ENCODE data around the gene MPLKIP.
"Not testable (repeated sequence)": the region's sequence is repeated elsewhere in the genome, so short reads cannot be mapped to it uniquely, and the experiment has no call there.

Gene MPLKIP

DNA sequence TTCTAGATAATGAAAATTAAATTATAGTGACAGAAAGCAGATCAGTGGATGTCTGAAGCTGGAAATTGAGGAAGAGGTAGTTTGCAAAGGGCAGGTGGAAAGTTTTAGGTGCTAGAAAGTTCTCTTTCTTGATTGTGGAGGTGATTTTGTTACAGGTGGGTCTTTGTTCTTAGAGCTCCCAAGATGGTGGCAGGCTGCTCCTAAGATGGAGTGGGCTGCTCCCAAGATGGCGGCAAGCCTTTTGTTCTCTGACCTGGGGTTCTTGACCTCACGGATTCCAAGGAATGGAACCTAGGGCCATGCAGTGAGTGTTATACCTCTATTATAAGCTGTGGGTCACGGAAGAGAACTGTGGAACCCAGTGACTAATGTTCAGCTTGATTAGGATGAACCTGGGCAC, 32.9 kb upstream of the MPLKIP start:
- TF ChIP-seq, protein P1, sequence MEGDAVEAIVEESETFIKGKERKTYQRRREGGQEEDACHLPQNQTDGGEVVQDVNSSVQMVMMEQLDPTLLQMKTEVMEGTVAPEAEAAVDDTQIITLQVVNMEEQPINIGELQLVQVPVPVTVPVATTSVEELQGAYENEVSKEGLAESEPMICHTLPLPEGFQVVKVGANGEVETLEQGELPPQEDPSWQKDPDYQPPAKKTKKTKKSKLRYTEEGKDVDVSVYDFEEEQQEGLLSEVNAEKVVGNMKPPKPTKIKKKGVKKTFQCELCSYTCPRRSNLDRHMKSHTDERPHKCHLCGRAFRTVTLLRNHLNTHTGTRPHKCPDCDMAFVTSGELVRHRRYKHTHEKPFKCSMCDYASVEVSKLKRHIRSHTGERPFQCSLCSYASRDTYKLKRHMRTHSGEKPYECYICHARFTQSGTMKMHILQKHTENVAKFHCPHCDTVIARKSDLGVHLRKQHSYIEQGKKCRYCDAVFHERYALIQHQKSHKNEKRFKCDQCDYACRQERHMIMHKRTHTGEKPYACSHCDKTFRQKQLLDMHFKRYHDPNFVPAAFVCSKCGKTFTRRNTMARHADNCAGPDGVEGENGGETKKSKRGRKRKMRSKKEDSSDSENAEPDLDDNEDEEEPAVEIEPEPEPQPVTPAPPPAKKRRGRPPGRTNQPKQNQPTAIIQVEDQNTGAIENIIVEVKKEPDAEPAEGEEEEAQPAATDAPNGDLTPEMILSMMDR (IDR thresholded peaks at IDR 0.05) = no peak
- Mint-ChIP-seq H3K4me3 (no peak overlapping the region), H3K36me3 (ENCODE audit: low read depth) (no peaks in the 10 kb centered on the region), H3K4me1 (no peaks in the 10 kb centered on the region), H3K9me3 (no peaks in the 10 kb centered on the region), H3K27me3 (ENCODE audit: low read depth, poor library complexity) (peaks cover 6% of the 10 kb centered on the region), H3K27ac (no peak overlapping the region)
- no peak for DNase-seq

DNA sequence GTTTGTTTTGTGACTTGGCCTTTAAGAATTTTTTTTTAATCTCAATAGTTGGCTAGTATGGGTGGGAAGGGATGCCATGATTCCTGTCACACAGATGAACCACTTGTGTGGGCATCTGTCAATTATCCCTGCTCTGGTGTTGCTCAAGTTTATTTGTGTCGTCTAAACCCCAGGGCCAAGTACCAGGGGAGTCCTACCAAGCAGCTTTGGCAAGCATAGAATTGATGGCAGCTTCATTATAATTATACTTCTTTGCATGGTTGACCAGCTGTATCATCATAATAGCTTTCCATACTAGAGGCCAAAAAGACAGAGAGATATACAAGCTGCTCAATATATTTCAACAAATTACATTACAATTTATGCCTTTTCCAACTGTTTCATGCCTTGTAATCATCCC, 30.8 kb upstream of the MPLKIP start:
- DNase-seq = no peak
- no peak overlapping the region for H3K27ac Mint-ChIP-seq
- H3K4me3 Mint-ChIP-seq = no peak overlapping the region
- no peaks in the 10 kb centered on the region for H3K36me3 Mint-ChIP-seq (ENCODE audit: low read depth)
- peaks cover 6% of the 10 kb centered on the region for H3K27me3 Mint-ChIP-seq (ENCODE audit: low read depth, poor library complexity)
- no peaks in the 10 kb centered on the region for H3K9me3 Mint-ChIP-seq
- H3K4me1 Mint-ChIP-seq = no peaks in the 10 kb centered on the region
- TF ChIP-seq, protein P1 (IDR thresholded peaks at IDR 0.05) = no peak

DNA sequence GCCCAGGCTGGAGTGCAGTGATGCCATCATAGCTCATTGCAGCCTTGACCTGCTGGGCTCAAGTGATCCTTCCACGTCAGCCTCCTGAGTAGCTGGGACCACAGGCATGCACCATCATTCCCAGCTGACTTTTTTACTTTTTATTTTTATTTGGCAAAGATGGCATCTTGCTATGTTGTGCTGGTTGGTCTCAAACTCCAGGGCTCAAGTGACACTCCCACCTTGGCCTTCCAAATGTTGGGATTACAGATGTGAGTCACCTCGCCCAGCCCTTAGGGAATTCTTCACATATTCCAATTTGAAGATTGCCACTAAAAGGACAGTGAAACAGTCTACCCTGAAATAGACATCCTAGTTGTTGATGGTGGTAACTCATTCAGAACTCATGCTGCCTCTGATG, 28.1 kb upstream of the MPLKIP start:
- TF ChIP-seq, protein P1 (IDR thresholded peaks at IDR 0.05) = no peak
- no peak for DNase-seq
- H3K36me3 Mint-ChIP-seq (ENCODE audit: low read depth) = no peaks in the 10 kb centered on the region
- H3K27ac Mint-ChIP-seq = no peak overlapping the region
- no peaks in the 10 kb centered on the region for H3K9me3 Mint-ChIP-seq
- H3K27me3 Mint-ChIP-seq (ENCODE audit: low read depth, poor library complexity) = peaks cover 9% of the 10 kb centered on the region
- no peak overlapping the region for H3K4me3 Mint-ChIP-seq
- H3K4me1 Mint-ChIP-seq = no peaks in the 10 kb centered on the region

DNA sequence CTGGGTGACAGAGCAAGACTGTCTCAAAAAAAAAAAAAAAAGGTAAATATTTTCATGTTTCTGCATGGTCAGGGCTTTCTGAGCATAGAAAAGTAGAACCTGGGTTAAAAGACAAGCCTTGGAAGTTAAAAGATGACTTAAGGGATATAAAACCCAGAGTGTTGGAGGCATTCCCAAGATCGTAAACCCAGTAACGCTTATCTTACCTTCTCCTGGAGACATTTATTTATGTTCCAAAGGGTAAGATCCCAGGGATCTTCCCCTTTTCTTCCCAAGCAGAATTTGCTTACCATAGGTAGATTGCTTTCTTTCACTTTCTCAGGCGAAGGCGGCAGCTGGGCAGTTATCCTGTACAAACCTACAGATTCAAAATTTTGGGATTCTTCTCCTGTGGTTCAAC, 22.6 kb upstream of the MPLKIP start:
- TF ChIP-seq, protein P1 (IDR thresholded peaks at IDR 0.05) = no peak
- Mint-ChIP-seq H3K27ac (no peak overlapping the region), H3K9me3 (no peaks in the 10 kb centered on the region), H3K4me3 (no peak overlapping the region), H3K4me1 (peaks cover 5% of the 10 kb centered on the region), H3K27me3 (ENCODE audit: low read depth, poor library complexity) (peaks cover 4% of the 10 kb centered on the region), H3K36me3 (ENCODE audit: low read depth) (no peaks in the 10 kb centered on the region)
- DNase-seq = no peak

DNA sequence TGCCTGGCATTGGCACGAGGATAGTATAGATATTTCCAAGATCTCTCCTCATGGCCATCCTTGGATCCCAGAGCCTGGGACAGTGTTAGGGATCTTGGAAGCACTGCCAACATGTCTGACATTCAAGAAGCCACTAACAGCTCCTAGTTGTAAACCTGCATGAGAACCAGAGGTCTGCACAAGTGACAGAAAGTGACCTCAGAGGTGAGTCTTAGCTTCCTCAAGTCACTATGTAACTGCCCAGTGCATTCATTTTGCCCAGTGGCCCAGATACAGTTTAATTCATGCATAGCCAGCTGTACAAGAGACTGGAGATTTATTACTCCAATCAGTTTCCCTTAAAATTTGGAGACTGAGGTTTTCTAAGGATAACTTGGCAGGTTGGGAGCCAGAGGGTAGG, 17.1 kb upstream of the MPLKIP start:
- Mint-ChIP-seq H3K4me3 (no peak overlapping the region), H3K9me3 (peaks cover 5% of the 10 kb centered on the region), H3K27me3 (ENCODE audit: low read depth, poor library complexity) (no peaks in the 10 kb centered on the region), H3K4me1 (no peaks in the 10 kb centered on the region), H3K36me3 (ENCODE audit: low read depth) (peaks cover 5% of the 10 kb centered on the region), H3K27ac (no peak overlapping the region)
- TF ChIP-seq, protein P1 (IDR thresholded peaks at IDR 0.05) = no peak
- no peak for DNase-seq

DNA sequence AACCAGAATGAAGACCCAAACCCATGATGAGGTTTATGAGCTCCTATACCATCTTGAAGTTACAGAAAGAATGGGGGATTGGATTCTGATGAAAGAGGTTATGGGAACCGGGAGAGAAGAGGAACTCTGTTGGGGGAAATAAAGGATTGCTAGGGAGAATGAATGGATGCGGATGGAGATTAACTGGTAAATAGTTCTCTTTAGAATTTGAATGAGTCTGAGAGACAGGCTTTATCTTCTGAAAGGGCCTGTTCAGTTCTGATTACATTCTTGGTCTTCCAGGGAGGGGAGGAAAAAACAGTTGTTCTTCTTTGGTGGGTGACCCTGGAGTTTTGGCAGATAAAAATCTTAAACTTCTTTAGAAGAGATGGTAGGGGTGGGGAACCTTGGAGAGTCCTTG, 14.2 kb upstream of the MPLKIP start:
- H3K36me3 Mint-ChIP-seq (ENCODE audit: low read depth) = peaks cover 5% of the 10 kb centered on the region
- no peak overlapping the region for H3K4me3 Mint-ChIP-seq
- no peak overlapping the region for H3K27ac Mint-ChIP-seq
- H3K27me3 Mint-ChIP-seq (ENCODE audit: low read depth, poor library complexity) = no peaks in the 10 kb centered on the region
- H3K4me1 Mint-ChIP-seq = no peaks in the 10 kb centered on the region
- TF ChIP-seq, protein P1 (IDR thresholded peaks at IDR 0.05) = no peak
- DNase-seq = no peak
- H3K9me3 Mint-ChIP-seq = peaks cover 14% of the 10 kb centered on the region

DNA sequence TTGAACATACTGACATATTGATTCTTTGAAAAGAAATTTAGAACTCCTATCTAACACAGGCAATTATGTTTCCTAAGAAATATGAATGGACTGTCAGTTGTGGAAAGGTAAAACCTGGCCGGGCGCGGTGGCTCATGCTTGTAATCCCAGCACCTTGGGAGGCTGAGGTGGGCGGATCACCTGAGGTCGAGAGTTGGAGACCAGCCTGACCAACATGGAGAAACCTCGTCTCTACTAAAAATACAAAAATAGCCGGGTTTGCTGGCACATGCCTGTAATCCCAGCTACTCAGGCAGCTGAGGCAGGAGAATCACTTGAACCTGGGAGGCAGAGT, 13.8 kb upstream of the MPLKIP start:
- not testable (repeated sequence) for H3K4me1 Mint-ChIP-seq; H3K36me3 Mint-ChIP-seq (ENCODE audit: low read depth); H3K27me3 Mint-ChIP-seq (ENCODE audit: low read depth, poor library complexity); H3K27ac Mint-ChIP-seq; DNase-seq; H3K4me3 Mint-ChIP-seq
- H3K9me3 Mint-ChIP-seq = peaks cover 14% of the 10 kb centered on the region

All from nephron progenitor cell (in vitro differentiated cells).